T-helper 2 cell (primary cell): Measurements from ENCODE around the gene ZNF662.
A peak's percentile ranks its signal among the peaks of the same experiment; 100 is the strongest.

Experiments
- DNase-seq, 5 experiments: peaks; one replicate each; pipeline versions ENCODE4 v3.0.0 to v3.0.0-alpha.2; 2012 to 2022

Gene ZNF662

DNA sequence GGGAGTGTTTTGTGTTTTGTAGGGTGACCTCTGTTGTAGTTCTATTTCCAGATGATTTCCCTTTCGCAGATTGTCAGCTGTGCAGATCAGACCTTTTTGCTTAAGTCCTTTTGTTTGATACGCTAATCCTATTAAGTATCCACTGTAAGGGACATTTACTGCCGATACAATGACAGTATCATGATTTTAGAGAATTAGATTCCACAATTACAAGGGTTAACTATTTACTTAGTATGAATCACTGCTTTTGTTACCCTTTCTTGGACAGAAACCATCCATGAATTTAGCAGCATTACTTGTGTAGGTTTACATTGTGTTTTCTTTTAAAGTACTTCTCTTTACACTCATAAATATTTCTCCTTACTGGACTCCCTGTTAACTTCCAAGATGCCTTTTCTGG, 31.4 kb downstream of the ZNF662 start:
- no peak for DNase-seq

DNA sequence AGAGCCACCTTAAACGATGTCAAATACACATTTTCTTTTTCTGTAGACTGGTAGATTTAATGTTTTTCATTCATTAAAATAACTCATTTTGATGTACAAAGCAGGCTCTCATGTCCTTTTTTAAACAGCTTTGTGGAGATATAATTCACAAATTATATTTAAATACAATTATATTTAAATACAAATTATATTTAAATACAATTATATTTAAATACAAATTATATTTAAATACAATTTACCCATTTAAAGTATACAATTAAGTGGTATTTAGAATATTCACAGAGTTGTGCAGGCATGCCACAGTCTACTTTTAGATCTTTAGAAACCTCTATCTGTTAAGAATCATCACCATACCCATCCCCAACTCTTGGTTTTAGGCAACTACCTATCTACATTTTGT, 36.8 kb downstream of the ZNF662 start:
- DNase-seq: no peak

- DNase-seq: peak in 1 of 5 experiments; percentile 27
Measured at GRCh38 chr3:42946050-42946449, 40.1 kb downstream of the ZNF662 start.

DNA sequence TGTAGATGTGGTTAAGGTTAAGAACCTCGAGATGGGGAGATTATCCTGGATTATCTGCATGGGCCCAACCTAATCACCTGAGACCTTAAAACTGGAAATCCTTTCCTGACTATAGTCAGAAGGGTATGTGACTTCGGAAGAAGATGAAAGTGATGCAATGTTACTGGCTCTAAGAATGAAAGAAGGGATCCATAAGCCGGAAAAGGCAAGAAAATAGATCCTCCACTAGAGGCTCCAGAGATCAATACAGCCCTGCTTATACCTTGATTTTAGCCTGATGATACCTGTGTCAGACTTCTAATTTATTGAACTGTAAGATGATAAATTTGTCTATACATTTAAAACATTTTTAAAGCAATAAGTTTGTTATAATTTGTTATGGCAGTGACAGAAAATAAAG, 51.6 kb downstream of the ZNF662 start:
- no peak for DNase-seq

GRCh38 chr3:42960282-42960681, 54.3 kb downstream of the ZNF662 start:
- DNase-seq: no peak

DNA sequence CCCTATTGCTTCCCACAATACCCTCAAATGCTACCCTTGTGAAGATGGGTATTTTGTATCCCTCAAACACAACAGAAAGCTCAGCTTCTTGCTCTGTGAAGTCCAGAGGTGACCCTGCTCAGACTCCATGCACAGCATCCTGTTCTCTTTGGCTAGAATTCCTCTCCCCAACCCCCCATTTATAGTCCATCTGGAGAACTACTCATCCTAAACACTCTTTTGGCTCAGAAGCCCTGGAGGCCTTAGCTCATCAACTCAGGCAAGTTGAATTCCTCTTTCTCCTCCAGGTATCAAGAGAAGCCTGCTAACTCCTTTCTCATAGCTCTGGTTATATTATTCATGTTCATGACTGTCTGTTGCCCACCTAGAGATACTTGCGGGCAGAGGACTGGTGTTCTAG, 54.8 kb downstream of the ZNF662 start:
- no peak for DNase-seq

DNA sequence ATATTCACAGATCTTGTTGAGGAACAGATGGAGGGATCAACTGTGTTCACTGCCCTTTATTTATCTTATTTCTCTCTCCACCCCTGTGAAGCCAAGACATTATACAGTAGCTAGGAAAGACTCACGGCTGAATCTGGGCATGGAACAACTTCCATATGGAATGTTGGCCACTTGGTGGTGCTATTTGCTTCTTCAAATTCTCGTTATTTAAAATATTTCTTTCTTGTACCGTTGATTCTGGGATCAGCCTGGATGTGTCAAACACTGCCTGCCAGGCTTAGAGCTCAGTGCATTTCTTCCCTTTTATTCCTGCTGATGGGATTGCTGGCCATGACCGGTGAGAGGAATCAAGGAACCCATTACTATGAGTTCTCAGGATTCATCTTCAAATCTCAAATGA, 55.7 kb downstream of the ZNF662 start:
- peak in 1 of 5 experiments; percentile 9 for DNase-seq

DNA sequence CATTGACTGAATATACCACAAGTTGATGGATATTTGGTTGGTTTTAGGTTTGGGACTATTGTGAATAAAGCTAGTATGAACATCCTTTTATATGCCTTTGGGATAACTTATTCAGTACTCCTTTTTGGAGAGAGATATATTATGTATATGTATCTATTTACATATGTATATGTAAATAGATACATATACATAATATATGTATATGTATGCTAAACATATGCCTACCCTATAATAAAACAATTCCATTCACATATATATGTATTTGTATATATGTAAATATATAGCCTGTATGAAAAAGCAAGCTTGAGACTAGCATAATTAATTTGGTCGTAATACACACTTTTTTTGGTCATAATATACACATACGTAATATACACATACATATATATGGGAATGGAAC, 57.3 kb downstream of the ZNF662 start:
- DNase-seq: no peak

GRCh38 chr3:42964266-42964665, 58.3 kb downstream of the ZNF662 start:
- DNase-seq: no peak
